ENCODE results near the gene FIG4.
"Not testable (repeated sequence)": the region's sequence is repeated elsewhere in the genome, so short reads cannot be mapped to it uniquely, and the experiment has no call there.

Gene FIG4

GRCh38 chr6:109795994-109796555, 105.0 kb downstream of the FIG4 start:
- peak; percentile 32 for DNase-seq (ENCODE audit: low spot score)

- DNase-seq (ENCODE audit: low spot score), result no peak
Measured at GRCh38 chr6:109799129-109799528, 108.0 kb downstream of the FIG4 start.

GRCh38 chr6:109799664-109800063, 108.6 kb downstream of the FIG4 start:
- DNase-seq (ENCODE audit: low spot score), result no peak

- no peak for DNase-seq (ENCODE audit: low spot score)
Measured at GRCh38 chr6:109800771-109801170, 109.7 kb downstream of the FIG4 start.

- no peak for DNase-seq (ENCODE audit: low spot score)
Measured at GRCh38 chr6:109801794-109802193, 110.7 kb downstream of the FIG4 start.

- DNase-seq (ENCODE audit: low spot score), result no peak
Measured at GRCh38 chr6:109804020-109804419, 112.9 kb downstream of the FIG4 start.

- no peak for DNase-seq (ENCODE audit: low spot score)
Measured at GRCh38 chr6:109807881-109808280, 116.8 kb downstream of the FIG4 start.

GRCh38 chr6:109808837-109809236, 117.7 kb downstream of the FIG4 start:
- no peak for DNase-seq (ENCODE audit: low spot score)

- DNase-seq (ENCODE audit: low spot score), result no peak
Measured at GRCh38 chr6:109815054-109815453, 124.0 kb downstream of the FIG4 start.

GRCh38 chr6:109816452-109817374, 125.6 kb downstream of the FIG4 start:
- no peak for DNase-seq (ENCODE audit: low spot score)

GRCh38 chr6:109820706-109821350, 129.7 kb downstream of the FIG4 start:
- no peak for DNase-seq (ENCODE audit: low spot score)

- DNase-seq (ENCODE audit: low spot score), result no peak
Measured at GRCh38 chr6:109821428-109821827, 130.3 kb downstream of the FIG4 start.

GRCh38 chr6:109824105-109824504, 133.0 kb downstream of the FIG4 start:
- DNase-seq (ENCODE audit: low spot score), result no peak

- DNase-seq (ENCODE audit: low spot score), result no peak
Measured at GRCh38 chr6:109826551-109826950, 135.5 kb downstream of the FIG4 start.

GRCh38 chr6:109831352-109831751, 140.3 kb downstream of the FIG4 start:
- DNase-seq (ENCODE audit: low spot score), result not testable (repeated sequence)

GRCh38 chr6:109834131-109834530, 143.0 kb downstream of the FIG4 start:
- no peak for DNase-seq (ENCODE audit: low spot score)

GRCh38 chr6:109834595-109835437, 143.7 kb downstream of the FIG4 start:
- no peak for DNase-seq (ENCODE audit: low spot score)

- DNase-seq (ENCODE audit: low spot score), result no peak
Measured at GRCh38 chr6:109840034-109840433, 148.9 kb downstream of the FIG4 start.

GRCh38 chr6:109840796-109841195, 149.7 kb downstream of the FIG4 start:
- DNase-seq (ENCODE audit: low spot score), result no peak

GRCh38 chr6:109841869-109842268, 150.8 kb downstream of the FIG4 start:
- DNase-seq (ENCODE audit: low spot score), result no peak

GRCh38 chr6:109852713-109853112, 161.6 kb downstream of the FIG4 start:
- no peak for DNase-seq (ENCODE audit: low spot score)

GRCh38 chr6:109853426-109853825, 162.3 kb downstream of the FIG4 start:
- no peak for DNase-seq (ENCODE audit: low spot score)

All from kidney tubule cell (primary cell).